Cardiac fibroblast (primary cell): ENCODE measurements around the gene TBL3.
"Not testable (repeated sequence)": the region's sequence is repeated elsewhere in the genome, so short reads cannot be mapped to it uniquely, and the experiment has no call there.

Experiments
- DNase-seq, 2 donors: peaks; one replicate each; pipeline versions ENCODE4 v3.0.0 to v3.0.0-alpha.2; 2010; ENCODE audit warnings: low read depth in 2 of 2
- H3K4me3 ChIP-seq, 2 donors: replicated peaks in 1 of 2; 1 replicate in 1 of 2; 2 replicates in 1 of 2; pipeline ENCODE4 v1.5.1; 2011; ENCODE audit warnings: low read depth in 2 of 2, low read length in 2 of 2, mild to moderate bottlenecking in 2 of 2, moderate library complexity in 1 of 2
- CTCF ChIP-seq: IDR thresholded peaks from one replicate; pipeline ENCODE4 v1.5.1; 2011; ENCODE audit warnings: low read depth, mild to moderate bottlenecking, low read length, inconsistent platforms

TBL3 gene

GRCh38 chr16:1961651-1962067 is 10.2 kb upstream of the TBL3 start:
- no peak overlapping the region for H3K4me3 ChIP-seq
- no peak for TF ChIP-seq CTCF
- DNase-seq, result no peak

GRCh38 chr16:1962161-1963153 is 9.4 kb upstream of the TBL3 start:
- not testable (repeated sequence) for DNase-seq
- H3K4me3 ChIP-seq, result peak overlapping the region; percentile 88 to 92

- TF ChIP-seq CTCF, result peak; percentile 5
- peak in 1 of 2 donors; percentile 43 for DNase-seq
- H3K4me3 ChIP-seq, result peak overlapping the region; percentile 88 to 92
Measured at GRCh38 chr16:1963806-1964505, 7.9 kb upstream of the TBL3 start.

- peak; percentile 99 for DNase-seq
- no peak for TF ChIP-seq CTCF
- H3K4me3 ChIP-seq, result peak within 1 kb of the TSS; percentile 88 to 92
Measured at GRCh38 chr16:1964506-1965395, 7.1 kb upstream of the TBL3 start, which contains the start of gene RPS2. RPS2 (minus strand) TSS chr16:1964826; CDS start chr16:1964625, 201 bp downstream.

- TF ChIP-seq CTCF, result no peak
- DNase-seq, result no peak
- peak overlapping the region; percentile 88 to 92 for H3K4me3 ChIP-seq
Measured at GRCh38 chr16:1965396-1966001, 6.4 kb upstream of the TBL3 start.

GRCh38 chr16:1966460-1966859 is 5.4 kb upstream of the TBL3 start, which contains the start of gene RNF151:
RNF151 (plus strand) TSS chr16:1966856; CDS start chr16:1966882, 26 bp downstream.
- TF ChIP-seq CTCF, result no peak
- DNase-seq, result no peak

More at GRCh38 chr16:1966460-1966859, 5.4 kb upstream of the TBL3 start, which contains the start of gene RNF151:
- H3K4me3 ChIP-seq, result peak within 1 kb of the TSS; percentile 88 to 92
